B cell (primary cell): ENCODE measurements around the gene CLASP2. TPM values are rescaled to one million over a fixed set of nuclear protein-coding genes. Genes with fewer than 3 reads are reported as not detected.
A peak's percentile ranks its signal among the peaks of the same experiment; 100 is the strongest.

Experiments used
- ATAC-seq: fragments of 200-7000 bp; cut with Tn5 transposase; one replicate; pipeline ENCODE4 v1.10.0; 2021; ENCODE audit warnings: low read depth, mild to moderate bottlenecking, moderate number of reproducible peaks, moderate library complexity
- CTCF ChIA-PET: fragments of 350-600 bp; sonication (Branson Sonifier 250); formaldehyde crosslinking; loops from one replicate; lab custom pipeline; 2021; ENCODE audit warnings: antibody characterized with exemption, inconsistent platforms; lab: Charles Lee
- POLR2A ChIA-PET: fragments of 350-600 bp; sonication (Branson Sonifier 250); formaldehyde crosslinking; loops from one replicate; lab custom pipeline; 2021; ENCODE audit warnings: antibody characterized with exemption; lab: Charles Lee
- DNase-seq: peaks from one replicate; pipeline ENCODE4 v3.0.0; 2013
- H2AFZ ChIP-seq: 2 replicates; pipeline ENCODE4 v1.6.1; 2012; ENCODE audit warnings: mild to moderate bottlenecking, low read depth, low read length; ENCODE audit not compliant: insufficient read depth, poor library complexity, severe bottlenecking
- H3K27ac ChIP-seq, 2 donors: 1 replicate in 1 of 2; 2 replicates in 1 of 2; pipeline ENCODE4 v1.5.1; 2012 to 2013; ENCODE audit warnings: low read length in 2 of 2, mild to moderate bottlenecking in 2 of 2, moderate library complexity in 1 of 2
- H3K27me3 ChIP-seq, 4 experiments: fragments of 200-600 bp in 1 of 4; sonication (generic) in 1 of 4; replicated peaks in 1 of 4; 1 replicate in 2 of 4; 2 replicates in 2 of 4; pipeline versions ENCODE4 v1.6.1 to v1.7.0; 2013 to 2016; ENCODE audit warnings: low read length in 3 of 4, mild to moderate bottlenecking in 2 of 4, mixed read lengths in 1 of 4, moderate library complexity in 1 of 4; ENCODE audit not compliant: insufficient read depth in 4 of 4, control insufficient read depth in 3 of 4; ENCODE audit errors: control extremely low read depth in 1 of 4
- H3K36me3 ChIP-seq, 2 experiments: replicated peaks in 1 of 2; 1 replicate in 1 of 2; 2 replicates in 1 of 2; pipeline versions ENCODE4 v1.6.1 to v1.7.1; 2013; ENCODE audit warnings: low read length in 1 of 2; ENCODE audit not compliant: insufficient read depth in 2 of 2, control insufficient read depth in 1 of 2; ENCODE audit errors: control extremely low read depth in 1 of 2, extremely low read depth in 1 of 2
- H3K4me1 ChIP-seq, 2 donors: fragments of 200-600 bp in 1 of 2; sonication (generic) in 1 of 2; 1 replicate in 1 of 2; 2 replicates in 1 of 2; pipeline versions ENCODE4 v1.5.1 to v1.6.1; 2013 to 2017; ENCODE audit warnings: low read length in 2 of 2; ENCODE audit not compliant: control insufficient read depth in 2 of 2, insufficient read depth in 2 of 2
- H3K4me2 ChIP-seq: replicated peaks from 2 replicates; pipeline ENCODE3; 2012; ENCODE audit warnings: mild to moderate bottlenecking, low read depth, low read length; ENCODE audit not compliant: poor library complexity, severe bottlenecking
- H3K4me3 ChIP-seq, 5 experiments: fragments of 200-600 bp in 1 of 5; sonication (generic) in 1 of 5; 1 replicate in 3 of 5; 2 replicates in 2 of 5; pipeline versions ENCODE4 v1.5.1 to v1.7.0; 2011 to 2016; ENCODE audit warnings: low read length in 4 of 5, mild to moderate bottlenecking in 4 of 5, low read depth in 2 of 5, control low read depth in 1 of 5, moderate library complexity in 1 of 5; ENCODE audit not compliant: insufficient read depth in 1 of 5; ENCODE audit errors: control extremely low read depth in 1 of 5, extremely low read depth in 1 of 5
- H3K79me2 ChIP-seq: fragments of 200-600 bp; sonication (generic); one replicate; pipeline ENCODE4 v1.6.0; 2016; ENCODE audit warnings: low read length; ENCODE audit not compliant: control insufficient read depth, insufficient read depth
- H3K9ac ChIP-seq: fragments of 200-600 bp; sonication (generic); 2 replicates; pipeline ENCODE4 v1.6.1; 2017; ENCODE audit warnings: mild to moderate bottlenecking, low read length, moderate library complexity
- H3K9me3 ChIP-seq, 3 donors: one replicate each; pipeline versions ENCODE4 v1.6.1 to v1.7.1; 2013; ENCODE audit warnings: low read length in 2 of 3; ENCODE audit not compliant: control insufficient read depth in 2 of 3, insufficient read depth in 1 of 3; ENCODE audit errors: control extremely low read depth in 1 of 3
- H4K20me1 ChIP-seq: 2 replicates; pipeline ENCODE4 v1.6.0; 2012; ENCODE audit warnings: mild to moderate bottlenecking, low read length; ENCODE audit not compliant: insufficient read depth, control insufficient read depth, poor library complexity, severe bottlenecking
- H3K27ac Mint-ChIP-seq: one replicate; pipeline ENCODE4 v1.8.0; 2021; ENCODE audit warnings: mixed read lengths
- H3K27me3 Mint-ChIP-seq: one replicate; pipeline ENCODE4 v1.8.0; 2021; ENCODE audit warnings: mixed read lengths
- H3K4me1 Mint-ChIP-seq: one replicate; pipeline ENCODE4 v1.8.0; 2021; ENCODE audit warnings: mixed read lengths
- H3K4me3 Mint-ChIP-seq: one replicate; pipeline ENCODE4 v1.8.0; 2021; ENCODE audit warnings: mixed read lengths
- H3K9me3 Mint-ChIP-seq: one replicate; pipeline ENCODE4 v1.8.0; 2022; ENCODE audit warnings: mixed read lengths; ENCODE audit not compliant: insufficient read depth
- EZH2 ChIP-seq: IDR thresholded peaks from 2 replicates; pipeline ENCODE4 v1.6.1; 2012; ENCODE audit warnings: borderline replicate concordance, low read depth, mild to moderate bottlenecking, moderate library complexity, low read length; ENCODE audit not compliant: insufficient read depth, poor library complexity, severe bottlenecking
- WGBS: methylation state at CpG from one replicate; pipeline ENCODE4 v1.1.5; 2013; ENCODE audit warnings: missing lambda C conversion rate; ENCODE audit not compliant: insufficient coverage; 5-methylcytosine and 5-hydroxymethylcytosine counted together
- intact Hi-C: fragments of 100-400 bp; cut with micrococcal nuclease; formaldehyde crosslinking; loops from one replicate; pipeline ENCODE4 v1.10.0; 2022
- polyA plus RNA-seq: library from polyadenylated mRNA; depleted of rRNA; stranded (reverse); fragments of >200 nt; gene quantifications from 2 replicates; pipeline ENCODE4 v1.2.3, GENCODE V29; 2012
- total RNA-seq, 2 donors: library from RNA; stranded (reverse); fragments of 120-200 nt in 1 of 2; gene quantifications; 1 replicate in 1 of 2; 2 replicates in 1 of 2; pipeline versions ENCODE4 v1.2.3 to v1.2.4, GENCODE V29; 2013 to 2022
- TF ChIP-seq, protein P1 (sequence below): fragments of 200-600 bp; IDR thresholded peaks from one replicate; pipeline ENCODE4 v1.8.0; 2022; ENCODE audit warnings: antibody characterized with exemption, mild to moderate bottlenecking

The CLASP2 gene
- total and polyA plus RNA-seq, 2 donors (not counting 1 experiment from before 2014, with no cell fraction given), result 10.7 to 109 TPM

DNA sequence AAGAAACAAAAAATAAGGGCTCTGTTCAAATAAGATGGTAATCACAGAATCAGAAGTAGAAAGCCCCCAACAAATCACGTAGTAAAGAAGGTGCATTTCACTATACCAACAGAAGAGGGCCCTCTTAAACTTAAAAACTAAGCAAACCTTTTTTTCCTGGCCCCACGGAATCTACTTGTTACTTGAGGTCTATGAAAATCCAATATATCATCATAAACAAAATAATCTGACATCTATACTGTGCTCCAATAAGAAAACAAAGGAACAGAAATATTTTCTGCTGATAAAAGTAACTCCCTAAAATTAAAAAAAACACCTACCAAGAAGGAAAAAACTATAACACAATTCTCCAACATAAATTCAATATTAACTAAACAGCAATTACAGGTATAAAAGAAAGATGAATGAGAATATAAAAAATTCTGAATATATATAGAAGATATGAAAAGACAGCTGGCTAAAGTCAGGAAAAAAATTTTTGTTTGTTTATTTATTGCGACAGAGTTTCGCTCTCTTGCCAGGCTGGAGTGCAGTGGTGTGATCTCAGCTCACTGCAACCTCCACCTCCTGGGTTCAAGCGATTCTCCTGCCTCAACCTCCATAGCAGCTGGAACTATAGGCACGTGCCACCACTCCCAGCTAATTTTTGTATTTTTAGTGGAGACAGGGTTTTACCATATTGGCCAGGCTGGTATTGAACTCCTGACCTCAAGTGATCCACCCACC lies 81.8 kb downstream of the CLASP2 start:
- WGBS, result 100% methylated on average over 1 of the region's 6 CpGs
- no peak overlapping the region for H3K4me3 Mint-ChIP-seq
- H3K4me1 ChIP-seq, result no peaks in the 10 kb centered on the region
- H3K4me2 ChIP-seq, result no peak overlapping the region
- no peaks in the 10 kb centered on the region for H3K79me2 ChIP-seq
- H4K20me1 ChIP-seq, result peaks cover 6% of the 10 kb centered on the region
- CTCF ChIA-PET, result interaction anchor here (1.0 to 2.5 kb wide), 6 partner anchors 9 to 153 kb away, joined by 3 to 44 read pairs (median 6); partner anchors contain the start of gene CLASP2
- TF ChIP-seq EZH2, result no peak
- TF ChIP-seq, protein P1, sequence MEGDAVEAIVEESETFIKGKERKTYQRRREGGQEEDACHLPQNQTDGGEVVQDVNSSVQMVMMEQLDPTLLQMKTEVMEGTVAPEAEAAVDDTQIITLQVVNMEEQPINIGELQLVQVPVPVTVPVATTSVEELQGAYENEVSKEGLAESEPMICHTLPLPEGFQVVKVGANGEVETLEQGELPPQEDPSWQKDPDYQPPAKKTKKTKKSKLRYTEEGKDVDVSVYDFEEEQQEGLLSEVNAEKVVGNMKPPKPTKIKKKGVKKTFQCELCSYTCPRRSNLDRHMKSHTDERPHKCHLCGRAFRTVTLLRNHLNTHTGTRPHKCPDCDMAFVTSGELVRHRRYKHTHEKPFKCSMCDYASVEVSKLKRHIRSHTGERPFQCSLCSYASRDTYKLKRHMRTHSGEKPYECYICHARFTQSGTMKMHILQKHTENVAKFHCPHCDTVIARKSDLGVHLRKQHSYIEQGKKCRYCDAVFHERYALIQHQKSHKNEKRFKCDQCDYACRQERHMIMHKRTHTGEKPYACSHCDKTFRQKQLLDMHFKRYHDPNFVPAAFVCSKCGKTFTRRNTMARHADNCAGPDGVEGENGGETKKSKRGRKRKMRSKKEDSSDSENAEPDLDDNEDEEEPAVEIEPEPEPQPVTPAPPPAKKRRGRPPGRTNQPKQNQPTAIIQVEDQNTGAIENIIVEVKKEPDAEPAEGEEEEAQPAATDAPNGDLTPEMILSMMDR, result peak; percentile 76
- intact Hi-C loops, result loop anchor here (1.0 kb wide), 2 partner anchors 81 to 151 kb away; no protein-coding TSS in a partner anchor
- no peaks in the 10 kb centered on the region for H3K27me3 ChIP-seq
- H3K27me3 Mint-ChIP-seq, result no peaks in the 10 kb centered on the region
- H3K4me3 ChIP-seq, result no peak overlapping the region
- no peak overlapping the region for H3K9ac ChIP-seq
- H3K27ac Mint-ChIP-seq, result no peak overlapping the region
- H2AFZ ChIP-seq, result no peak overlapping the region
- H3K27ac ChIP-seq, result no peak overlapping the region
- DNase-seq (peak; percentile 58), ATAC-seq (no peak)
- peaks cover 3 to 14% of the 10 kb centered on the region in 2 experiments for H3K36me3 ChIP-seq
- no peaks in the 10 kb centered on the region for H3K9me3 Mint-ChIP-seq
- no peaks in the 10 kb centered on the region for H3K4me1 Mint-ChIP-seq
- no peaks in the 10 kb centered on the region for H3K9me3 ChIP-seq
- POLR2A ChIA-PET, result no interaction called here

DNA sequence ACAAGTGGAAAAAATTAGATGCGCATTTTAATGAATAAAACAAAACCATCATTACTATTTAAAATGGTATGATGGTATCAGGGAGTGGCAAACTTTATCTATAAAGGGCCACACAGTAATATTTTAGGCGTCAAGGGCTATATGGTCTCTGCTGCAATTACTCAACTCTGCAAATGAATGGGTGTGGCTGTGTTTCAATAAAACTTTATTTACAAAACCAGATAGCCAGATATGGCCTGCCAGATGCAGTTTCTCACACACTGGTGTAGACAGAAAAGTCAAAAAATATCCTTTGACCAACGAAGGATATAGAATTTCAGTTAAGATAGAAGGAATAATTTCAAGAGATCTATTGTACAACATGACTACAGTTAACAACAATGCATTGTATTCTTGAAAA lies 83.8 kb downstream of the CLASP2 start:
- WGBS, result no CpG with 5 or more reads among the region's 3 CpGs
- Histone ChIP-seq H3K4me3 (no peak overlapping the region), H3K9ac (no peak overlapping the region), H3K36me3 (peaks cover 0 to 16% of the 10 kb centered on the region in 2 experiments), H3K27ac (no peak overlapping the region), H3K4me1 (no peaks in the 10 kb centered on the region), H4K20me1 (peaks cover 6% of the 10 kb centered on the region), H3K79me2 (no peaks in the 10 kb centered on the region), H3K27me3 (no peaks in the 10 kb centered on the region), H2AFZ (no peak overlapping the region), H3K4me2 (no peak overlapping the region), H3K9me3 (no peaks in the 10 kb centered on the region)
- no peak for ATAC-seq
- ChIA-PET POLR2A (no interaction called here), CTCF (interaction anchor here (1.2 to 2.9 kb wide), 4 partner anchors 143 to 155 kb away, joined by 3 to 14 read pairs (median 8); no protein-coding TSS in a partner anchor)
- Mint-ChIP-seq H3K4me3 (no peak overlapping the region), H3K27ac (no peak overlapping the region), H3K9me3 (no peaks in the 10 kb centered on the region), H3K4me1 (no peaks in the 10 kb centered on the region), H3K27me3 (no peaks in the 10 kb centered on the region)
- intact Hi-C loops, result no loop called here
- TF ChIP-seq EZH2, result no peak
- TF ChIP-seq, protein P1, result no peak
- no peak for DNase-seq
